ENCODE results near the gene OAS3.
A peak's percentile ranks its signal among the peaks of the same experiment; 100 is the strongest.
"Not testable (repeated sequence)": the region's sequence is repeated elsewhere in the genome, so short reads cannot be mapped to it uniquely, and the experiment has no call there.

Gene OAS3

GRCh38 chr12:112988224-112988623 lies 50.0 kb downstream of the OAS3 start:
- no peak for DNase-seq

GRCh38 chr12:112988823-112989385 lies 50.6 kb downstream of the OAS3 start:
- DNase-seq, result not testable (repeated sequence)

- no peak for DNase-seq
Observed at GRCh38 chr12:112989806-112990205, 51.5 kb downstream of the OAS3 start.

GRCh38 chr12:112992541-112993398 lies 54.5 kb downstream of the OAS3 start:
- peak; percentile 32 for DNase-seq

- no peak for DNase-seq
Observed at GRCh38 chr12:112995008-112995407, 56.7 kb downstream of the OAS3 start.

- DNase-seq, result no peak
Observed at GRCh38 chr12:112996501-112996900, 58.2 kb downstream of the OAS3 start.

- no peak for DNase-seq
Observed at GRCh38 chr12:112997506-112997905, 59.2 kb downstream of the OAS3 start.

GRCh38 chr12:112998987-112999767 lies 60.9 kb downstream of the OAS3 start:
- DNase-seq, result no peak

- DNase-seq, result no peak
Observed at GRCh38 chr12:113000433-113000832, 62.2 kb downstream of the OAS3 start.

- no peak for DNase-seq
Observed at GRCh38 chr12:113002155-113002554, 63.9 kb downstream of the OAS3 start.

- DNase-seq, result no peak
Observed at GRCh38 chr12:113002676-113003075, 64.4 kb downstream of the OAS3 start.

- DNase-seq, result no peak
Observed at GRCh38 chr12:113003636-113004035, 65.4 kb downstream of the OAS3 start.

- no peak for DNase-seq
Observed at GRCh38 chr12:113005762-113006161, 67.5 kb downstream of the OAS3 start.

- DNase-seq, result no peak
Observed at GRCh38 chr12:113006206-113006605, 67.9 kb downstream of the OAS3 start.

GRCh38 chr12:113006641-113007040 lies 68.4 kb downstream of the OAS3 start:
- no peak for DNase-seq

GRCh38 chr12:113007166-113007565 lies 68.9 kb downstream of the OAS3 start:
- no peak for DNase-seq

GRCh38 chr12:113010701-113011100 lies 72.4 kb downstream of the OAS3 start:
- no peak for DNase-seq

GRCh38 chr12:113014565-113014964 lies 76.3 kb downstream of the OAS3 start:
- DNase-seq, result no peak

- no peak for DNase-seq
Observed at GRCh38 chr12:113016796-113017195, 78.5 kb downstream of the OAS3 start.

- no peak for DNase-seq
Observed at GRCh38 chr12:113019025-113019424, 80.8 kb downstream of the OAS3 start.

- no peak for DNase-seq
Observed at GRCh38 chr12:113021500-113021899, 83.2 kb downstream of the OAS3 start.

Measured in activated effector memory CD4-positive, alpha-beta T cell treated with Interleukin-2 at 50 U/mL for 16 hours (primary cell).